Activated CD4-positive, alpha-beta T cell treated with anti-CD3 and anti-CD28 coated beads, Interleukin-2, amount 50 U/mL, for 24 hours (primary cell): ENCODE measurements around the gene CHST3.
"Not testable (repeated sequence)": the region's sequence is repeated elsewhere in the genome, so short reads cannot be mapped to it uniquely, and the experiment has no call there.

ENCODE experiments used
- DNase-seq, 2 donors: peaks; one replicate each; pipeline ENCODE4 v3.0.0-alpha.2; 2020; ENCODE audit warnings: low read depth in 1 of 2, low spot score in 1 of 2

Gene CHST3

GRCh38 chr10:72027498-72027897 is 63.3 kb downstream of the CHST3 start:
- DNase-seq, result no peak

DNA sequence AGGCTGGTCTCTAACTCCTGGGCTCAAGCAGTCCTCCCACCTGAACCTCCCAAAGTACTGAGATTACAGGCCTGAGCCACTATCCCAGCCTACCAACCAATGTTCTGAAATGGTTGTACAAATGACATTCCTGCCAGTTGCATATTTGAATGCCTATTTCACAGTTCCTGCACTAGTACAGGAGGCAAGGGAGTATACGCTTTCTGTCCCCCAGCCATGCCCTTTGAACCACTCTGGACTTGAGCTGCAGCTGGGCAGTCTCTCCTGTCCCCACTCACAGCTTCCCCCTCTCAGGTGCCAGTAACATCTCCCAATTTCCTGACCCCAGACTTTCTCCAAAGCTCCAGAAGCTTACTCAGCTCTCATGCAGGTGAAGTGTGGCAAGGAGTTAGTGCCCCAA is 65.2 kb downstream of the CHST3 start:
- no peak for DNase-seq

DNA sequence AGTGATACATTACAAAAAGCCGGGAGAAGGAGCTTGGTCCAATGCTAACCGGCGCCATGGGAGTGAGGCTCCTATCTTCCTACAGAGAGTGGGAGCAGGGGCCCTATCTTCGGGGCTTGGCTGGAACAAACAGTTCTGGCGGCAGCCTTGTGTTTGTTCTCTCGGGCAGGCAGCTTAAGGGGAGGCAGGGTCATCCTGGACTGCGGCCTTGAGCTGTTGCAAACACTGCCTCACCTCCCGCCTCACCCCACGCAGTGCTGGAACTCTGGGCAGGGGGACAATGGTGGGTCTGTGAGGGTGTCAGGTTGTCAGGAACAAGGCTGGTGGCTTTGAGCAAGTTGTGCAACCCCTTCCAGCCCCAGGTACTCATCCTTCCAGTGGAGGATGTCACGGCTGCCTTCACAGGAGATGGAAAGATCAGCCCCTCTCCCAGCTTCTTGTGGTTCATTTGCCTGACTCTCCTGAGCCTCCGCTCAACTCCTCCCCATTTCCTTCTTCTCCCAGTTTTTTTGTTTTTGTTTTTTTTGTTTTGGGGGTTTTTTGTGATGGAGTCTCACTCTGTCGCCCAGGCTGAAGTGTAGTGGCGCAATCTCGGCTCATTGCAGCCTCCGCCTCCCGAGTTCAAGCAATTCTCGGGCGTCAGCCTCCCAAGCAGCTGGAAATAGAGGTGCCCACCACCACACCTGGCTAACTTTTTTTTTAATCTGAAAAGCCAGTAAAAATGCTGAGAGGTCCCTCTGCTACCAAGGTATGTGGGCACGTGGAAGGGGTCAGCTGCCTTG is 66.8 kb downstream of the CHST3 start:
- no peak for DNase-seq

DNA sequence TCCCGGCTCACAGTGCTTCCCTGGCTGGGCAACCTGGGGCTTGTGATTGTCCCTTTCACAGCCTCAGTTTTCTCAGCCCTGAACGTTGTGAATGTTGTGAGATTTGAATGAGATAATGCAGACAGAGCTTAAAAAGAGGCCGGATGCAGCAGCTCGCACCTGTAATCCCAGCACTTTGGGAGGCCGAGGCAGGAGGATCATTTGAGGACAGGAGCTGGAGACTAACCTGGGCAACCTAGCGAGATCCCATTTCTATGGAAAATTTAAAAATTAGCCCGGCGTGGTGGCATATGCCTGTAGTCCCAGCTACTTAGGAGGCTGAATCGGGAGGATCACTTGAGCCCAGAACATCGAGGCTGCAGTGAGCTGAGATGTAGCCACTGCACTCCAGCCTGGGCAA is 67.5 kb downstream of the CHST3 start:
- DNase-seq, result no peak

DNA sequence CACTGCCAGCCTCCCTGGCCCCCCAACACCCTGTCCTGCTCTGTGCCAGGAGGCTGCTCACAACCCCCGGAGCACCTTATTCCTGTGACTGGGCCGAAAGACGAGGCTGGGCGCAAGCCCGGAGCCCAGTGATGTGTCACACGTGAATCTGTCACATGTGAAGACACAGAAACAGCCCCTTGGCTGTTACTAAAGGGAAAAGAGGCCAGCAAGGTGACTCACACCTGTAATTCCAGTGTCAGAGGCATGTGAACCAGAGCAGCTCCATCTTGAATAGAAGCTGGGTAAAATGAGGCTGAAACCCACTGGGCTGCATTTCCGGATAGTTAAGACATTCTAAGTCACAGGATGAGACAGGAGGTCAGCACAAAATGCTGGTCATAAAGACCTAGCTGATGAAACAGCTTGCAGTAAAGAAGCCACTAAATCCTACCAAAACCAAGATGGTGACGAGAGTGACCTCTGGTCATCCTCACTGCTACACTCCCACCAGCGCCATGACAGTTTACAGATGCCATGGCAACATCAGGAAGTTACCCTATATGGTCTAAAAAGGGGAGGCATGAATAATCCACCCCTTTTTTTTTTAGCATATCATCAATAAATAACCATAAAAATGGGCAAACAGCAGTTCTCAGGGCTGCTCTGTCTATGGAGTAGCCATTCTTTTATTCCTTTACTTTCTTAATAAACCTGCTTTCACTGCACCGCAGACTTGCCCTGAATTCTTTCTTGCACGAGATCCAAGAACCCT is 68.4 kb downstream of the CHST3 start:
- DNase-seq, result not testable (repeated sequence)

DNA sequence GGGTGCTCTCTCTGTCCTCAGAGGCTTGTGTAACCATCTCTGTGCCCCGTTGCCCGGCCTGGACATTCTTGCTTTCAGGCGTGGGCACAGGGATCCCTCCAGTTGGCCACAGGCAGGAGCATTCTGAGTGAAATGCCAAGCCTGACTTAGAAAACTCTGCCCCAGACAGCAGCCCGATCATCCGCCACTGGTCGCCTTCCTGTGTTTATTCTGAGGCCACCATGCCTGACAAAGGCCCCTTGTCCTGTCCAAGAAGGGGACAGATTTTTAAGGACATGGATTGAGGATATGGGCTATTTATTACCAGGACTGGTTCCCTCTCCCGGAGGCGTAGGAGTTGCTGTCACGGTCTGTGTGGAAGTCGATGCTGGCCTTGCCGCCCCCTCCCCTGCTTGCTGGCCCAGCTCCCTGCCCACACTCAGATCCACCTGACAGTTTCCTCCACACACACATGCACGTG is 69.9 kb downstream of the CHST3 start:
- no peak for DNase-seq

DNA sequence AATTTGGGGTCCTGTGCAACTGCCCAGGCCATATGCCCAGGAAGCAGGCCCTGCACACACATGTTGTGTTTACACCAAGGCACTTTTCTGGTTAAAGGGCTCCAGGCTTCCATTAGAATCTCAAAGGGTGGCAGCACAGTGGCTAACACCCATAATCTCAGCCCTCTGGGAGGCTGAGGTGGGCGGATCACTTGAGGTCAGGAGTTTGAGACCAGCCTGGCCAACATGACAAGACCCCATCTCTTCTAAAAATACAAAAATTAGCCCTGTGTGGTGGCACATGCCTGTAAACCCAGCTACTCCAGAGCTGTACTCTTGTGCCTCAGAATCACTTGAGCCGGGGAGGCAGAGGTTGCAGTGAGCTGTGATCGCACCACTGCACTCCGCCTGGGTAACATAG is 70.6 kb downstream of the CHST3 start:
- DNase-seq, result no peak

DNA sequence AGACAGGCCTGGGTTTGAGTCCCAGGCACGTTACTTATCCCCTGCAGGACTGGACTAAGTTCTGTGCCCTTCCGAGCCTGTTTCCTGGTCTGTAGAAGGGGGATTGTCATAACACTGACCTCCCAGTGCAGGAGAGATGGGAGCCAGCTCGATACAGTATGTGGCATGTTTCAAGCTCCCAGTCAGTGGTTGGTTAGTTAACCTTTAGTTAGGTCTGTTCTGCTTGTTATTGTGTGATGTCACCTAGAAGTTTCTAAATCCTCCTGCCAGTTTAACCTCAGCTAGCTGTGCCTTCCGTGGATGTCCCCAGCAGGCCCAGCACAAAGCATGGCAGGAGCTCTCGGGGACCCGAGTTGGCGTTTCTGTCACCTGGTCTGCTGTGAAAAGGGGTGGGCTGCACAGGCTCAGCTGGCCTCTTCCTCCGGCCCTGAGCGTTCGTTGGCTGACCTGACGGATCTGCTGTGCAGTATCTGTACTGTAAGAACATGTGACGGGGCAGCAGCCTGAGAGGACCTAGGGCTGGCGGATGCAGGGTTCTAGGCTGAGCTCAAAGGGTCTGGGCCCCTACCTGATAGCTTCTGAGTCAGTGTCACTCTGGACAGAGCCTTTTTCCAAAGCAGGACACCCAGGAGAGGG is 71.2 kb downstream of the CHST3 start:
- no peak for DNase-seq

- DNase-seq, result no peak
Measured at GRCh38 chr10:72037266-72037665, 73.1 kb downstream of the CHST3 start.

- DNase-seq, result no peak
Measured at GRCh38 chr10:72037811-72038210, 73.6 kb downstream of the CHST3 start.

DNA sequence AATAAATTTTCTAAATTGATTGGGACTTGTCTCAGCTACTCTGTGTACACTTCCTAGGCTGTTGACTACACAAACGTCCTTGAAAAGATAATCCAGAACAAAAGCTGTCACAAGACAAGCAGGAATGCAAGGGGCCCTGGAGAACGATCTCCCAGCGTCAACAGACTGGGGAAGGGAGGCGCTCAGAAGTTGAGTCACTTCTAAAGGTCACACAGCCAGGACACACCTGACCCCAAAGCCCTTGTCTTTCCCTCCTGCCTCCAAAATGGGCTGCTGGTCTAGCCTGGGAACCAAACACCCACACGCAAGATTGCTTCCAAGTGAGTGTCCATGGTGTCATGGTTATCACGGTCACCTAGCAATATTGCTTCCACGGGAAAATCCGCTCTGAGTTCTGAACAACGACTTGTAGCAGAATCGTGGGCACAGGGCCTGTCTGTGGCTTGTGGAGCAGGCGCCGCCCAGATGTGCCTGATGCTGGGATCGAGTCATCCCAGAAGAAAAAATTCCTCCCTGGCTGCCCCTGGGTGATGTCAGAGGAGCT is 74.3 kb downstream of the CHST3 start:
- DNase-seq, result no peak

DNA sequence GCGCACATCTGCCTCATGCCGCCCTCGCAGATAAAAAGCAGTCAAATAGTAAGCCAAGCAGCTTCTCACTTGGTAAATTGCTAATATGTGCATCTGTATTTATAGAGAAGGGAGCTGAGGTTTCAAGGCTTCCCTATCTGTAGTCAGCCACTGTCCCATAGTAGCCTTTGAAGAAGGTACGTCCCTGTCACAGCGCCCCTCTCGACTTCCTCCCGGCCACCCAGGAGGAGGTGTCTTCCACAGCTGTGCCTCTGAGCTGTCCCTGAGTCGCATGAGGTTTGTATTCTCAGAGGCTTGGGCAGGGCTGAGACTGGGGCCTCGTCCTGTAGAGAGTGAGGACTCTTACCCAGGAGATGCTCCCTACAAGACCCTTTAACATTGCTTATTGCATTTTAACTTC is 75.2 kb downstream of the CHST3 start:
- DNase-seq, result no peak

GRCh38 chr10:72041491-72041890 is 77.3 kb downstream of the CHST3 start:
- no peak for DNase-seq

- DNase-seq, result no peak
Measured at GRCh38 chr10:72043016-72043834, 79.0 kb downstream of the CHST3 start.

- no peak for DNase-seq
Measured at GRCh38 chr10:72044417-72045041, 80.3 kb downstream of the CHST3 start.

GRCh38 chr10:72045586-72045985 is 81.4 kb downstream of the CHST3 start:
- no peak for DNase-seq

DNA sequence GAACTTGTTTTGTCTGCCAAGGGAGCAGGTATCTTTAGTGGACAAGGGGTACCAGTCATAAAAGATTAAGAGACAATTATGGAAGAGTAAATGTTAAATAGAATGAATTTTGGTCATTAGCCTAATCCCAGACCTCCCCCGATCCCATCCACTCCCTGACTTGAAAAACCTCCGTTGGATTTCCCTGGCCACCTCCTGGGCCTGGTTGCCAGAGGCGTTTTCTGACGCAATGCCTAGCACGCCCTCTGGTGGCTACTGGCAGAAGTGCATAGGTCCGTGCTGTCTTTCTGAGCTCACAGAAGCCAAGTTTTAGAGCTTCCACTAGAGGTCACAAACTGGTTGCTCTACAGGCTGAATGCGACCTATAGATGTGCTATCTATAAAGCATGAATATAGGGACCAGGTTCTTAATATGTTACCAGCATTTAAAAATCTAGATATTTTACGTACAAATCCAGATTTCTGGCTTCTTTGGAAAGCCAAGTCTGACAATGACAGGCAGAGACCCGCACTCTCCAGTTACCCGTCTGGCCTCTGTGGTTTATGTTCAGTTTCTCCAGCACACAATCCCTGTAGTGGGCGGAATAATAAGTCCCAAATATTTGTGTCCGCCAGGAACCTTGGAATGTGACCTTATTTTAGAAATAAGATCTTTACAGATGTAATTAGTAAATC is 84.4 kb downstream of the CHST3 start:
- DNase-seq, result peak; percentile 90 to 92

- DNase-seq, result no peak
Measured at GRCh38 chr10:72049472-72049871, 85.3 kb downstream of the CHST3 start.

- DNase-seq, result no peak
Measured at GRCh38 chr10:72049969-72050781, 86.0 kb downstream of the CHST3 start.
